GM21423 (cell line): ENCODE measurements around the gene HDLBP.

ENCODE experiments used
- ATAC-seq: cut with Tn5 transposase; IDR thresholded peaks from one replicate; pipeline ENCODE4 v1.9.1; 2021; ENCODE audit warnings: mild to moderate bottlenecking, moderate library complexity; ENCODE audit not compliant: unreplicated experiment

HDLBP gene

DNA sequence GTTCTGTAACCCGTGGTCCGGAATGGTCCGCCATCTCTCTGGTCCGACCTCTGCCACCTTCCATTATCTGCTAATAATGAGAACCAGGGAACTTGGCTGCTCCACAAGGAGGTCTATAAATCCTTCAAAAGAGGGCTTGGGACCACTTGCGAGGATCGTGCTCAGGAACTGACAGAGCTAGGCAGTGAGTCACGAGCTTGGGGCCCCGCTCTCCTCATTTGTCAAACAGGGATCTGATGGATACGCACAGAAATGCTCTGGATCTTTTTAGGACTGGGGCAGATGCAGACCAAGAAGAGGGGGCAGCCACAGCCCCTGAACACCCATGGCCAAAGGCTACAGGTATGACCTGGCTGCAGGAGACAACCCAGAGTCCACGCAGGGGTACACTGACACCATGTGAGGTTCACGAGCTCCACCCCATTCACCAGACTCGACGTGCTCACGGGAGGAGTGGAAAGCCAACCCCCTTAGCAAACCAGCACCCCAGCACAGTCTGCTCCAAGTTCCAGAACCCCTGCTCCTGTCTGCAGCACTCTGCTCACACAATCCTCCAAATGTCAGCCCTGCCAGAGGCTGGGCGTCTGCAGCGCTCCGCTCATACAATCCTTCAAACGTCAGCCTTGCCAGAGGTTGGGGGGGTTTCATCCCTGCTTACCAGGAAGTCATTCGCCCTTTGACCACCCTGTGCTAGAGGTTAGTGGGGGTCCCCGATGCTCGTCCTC, 81.2 kb downstream of the HDLBP start:
- ATAC-seq, result no peak

DNA sequence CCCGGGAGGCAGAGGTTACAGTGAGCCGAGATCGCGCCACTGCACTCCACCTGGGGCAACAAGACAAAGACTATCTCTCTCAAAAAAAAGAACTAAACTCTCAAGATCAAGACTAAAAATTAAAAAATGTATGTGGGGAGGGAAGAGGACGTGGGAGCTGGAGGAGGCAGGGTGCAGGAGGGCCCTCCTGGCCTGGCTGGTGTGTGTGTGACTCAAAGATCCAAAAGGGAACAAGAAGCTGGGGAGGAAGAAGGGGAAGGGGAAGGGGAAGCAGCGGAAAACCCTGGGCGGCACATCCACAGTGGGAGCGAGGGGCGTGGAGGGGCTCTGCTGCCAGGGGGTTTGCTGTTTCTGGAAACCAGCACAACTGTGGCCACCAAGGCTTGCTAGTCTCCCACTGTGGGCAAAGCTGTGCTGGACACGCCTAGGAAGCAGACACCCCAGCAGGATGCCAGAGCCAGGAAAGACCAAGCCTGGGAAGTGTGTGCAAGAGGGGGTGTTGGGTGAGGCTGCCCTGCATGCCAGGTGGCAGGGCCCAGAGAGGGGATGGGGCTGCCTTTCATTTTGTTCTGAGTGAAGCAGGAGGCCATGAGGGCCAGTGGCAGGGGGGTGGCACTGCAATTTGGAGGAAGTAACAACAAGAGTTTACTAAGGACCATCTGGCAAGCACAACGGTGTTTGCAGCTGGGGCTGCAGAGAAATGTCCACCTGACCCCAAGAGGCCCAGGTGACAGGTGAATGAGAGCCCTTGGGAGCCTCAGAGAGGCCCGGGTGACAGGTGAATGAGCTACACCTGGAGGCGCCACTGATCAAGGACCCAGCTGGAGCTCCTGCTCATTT, 82.5 kb downstream of the HDLBP start:
- no peak for ATAC-seq

DNA sequence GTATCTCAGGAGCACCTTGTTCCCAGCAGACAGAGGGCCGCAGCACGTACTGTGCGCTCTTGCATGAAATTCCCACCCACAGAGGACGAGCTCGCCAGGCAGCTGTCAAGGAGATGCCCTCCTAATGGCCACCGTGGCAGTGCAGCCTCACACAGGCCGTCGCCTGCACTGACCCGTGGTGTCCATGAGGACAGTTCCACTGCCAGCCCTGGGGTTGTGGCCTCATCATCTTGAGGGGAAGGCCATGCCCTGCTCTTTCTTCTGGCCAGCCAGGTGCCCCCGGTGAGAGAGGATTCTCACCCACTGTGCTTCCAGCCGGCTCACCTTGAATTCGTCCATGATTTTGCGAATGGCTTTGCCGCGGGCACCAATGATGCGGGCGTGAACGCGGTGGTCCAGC, 85.0 kb downstream of the HDLBP start:
- no peak for ATAC-seq

DNA sequence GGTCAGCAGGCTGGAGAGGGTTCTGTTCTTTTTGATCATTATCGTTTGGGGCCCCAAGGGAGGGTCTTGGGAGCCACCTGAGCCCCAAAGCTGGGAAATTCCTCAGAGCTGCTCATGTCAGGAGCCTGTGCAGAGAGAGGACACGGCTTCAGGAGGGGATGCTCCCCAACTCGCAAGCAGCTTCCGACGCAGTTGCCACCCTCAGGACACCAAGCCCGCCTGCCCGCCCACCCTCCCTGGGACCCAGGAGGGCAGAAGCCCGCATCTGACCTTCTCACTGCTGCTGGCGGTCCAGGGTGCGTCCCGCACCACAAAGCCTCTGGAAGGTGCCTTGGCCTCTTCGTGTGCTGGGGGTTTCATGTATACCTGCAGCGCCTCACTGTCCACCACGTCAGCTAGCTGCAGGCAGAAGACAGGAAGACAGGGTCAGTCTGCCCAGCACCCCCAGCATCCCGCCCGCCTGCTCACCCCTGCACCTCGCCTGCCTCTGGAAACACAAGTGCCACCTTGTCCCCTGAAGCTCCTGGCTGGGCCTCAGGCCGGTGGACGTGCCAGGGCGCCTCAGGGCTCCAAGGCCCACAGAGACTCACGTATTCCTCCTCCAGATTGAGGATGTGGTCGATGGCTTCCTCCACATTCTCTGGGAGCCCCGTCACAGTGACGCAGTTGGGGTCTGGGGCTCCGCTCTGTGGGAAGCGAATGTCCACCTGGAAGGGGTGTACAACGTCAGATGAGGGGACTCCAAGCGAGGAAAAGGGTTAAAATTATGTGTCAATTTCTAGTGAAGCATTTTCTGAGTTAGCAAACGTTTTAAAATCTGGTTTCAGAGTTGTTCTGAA, 85.7 kb downstream of the HDLBP start:
- no peak for ATAC-seq

DNA sequence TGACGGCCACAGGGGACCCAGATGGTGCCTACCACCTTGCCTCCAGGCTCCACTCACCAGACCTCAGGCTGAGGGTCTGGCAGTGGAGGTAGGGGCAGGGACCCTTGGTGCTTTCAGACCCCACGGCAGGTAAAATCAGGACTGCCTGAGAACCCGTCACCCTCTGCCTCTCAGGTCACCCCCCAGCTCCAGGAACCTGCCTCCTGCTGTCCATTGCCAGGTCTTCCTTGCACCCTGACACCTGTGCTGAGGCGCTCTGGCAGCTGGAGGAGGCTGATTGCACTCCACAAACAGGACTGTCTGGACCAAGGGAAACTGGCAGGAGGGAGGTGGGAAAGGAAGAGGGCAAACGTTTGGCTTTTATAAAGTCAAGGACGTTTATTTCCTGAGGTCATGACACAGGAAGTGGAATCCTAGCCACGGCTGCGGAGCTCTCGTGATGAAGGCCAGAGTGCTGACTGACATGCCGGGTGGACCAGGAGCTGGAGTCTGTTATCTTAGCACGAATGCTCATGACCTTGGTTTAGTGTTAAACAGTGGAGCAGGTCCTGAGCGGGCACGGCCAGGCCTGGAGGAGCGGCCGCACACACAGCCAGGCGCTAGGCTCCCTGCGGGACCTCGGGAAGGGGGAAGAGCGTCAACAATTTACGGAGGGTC, 86.5 kb downstream of the HDLBP start:
- no peak for ATAC-seq

DNA sequence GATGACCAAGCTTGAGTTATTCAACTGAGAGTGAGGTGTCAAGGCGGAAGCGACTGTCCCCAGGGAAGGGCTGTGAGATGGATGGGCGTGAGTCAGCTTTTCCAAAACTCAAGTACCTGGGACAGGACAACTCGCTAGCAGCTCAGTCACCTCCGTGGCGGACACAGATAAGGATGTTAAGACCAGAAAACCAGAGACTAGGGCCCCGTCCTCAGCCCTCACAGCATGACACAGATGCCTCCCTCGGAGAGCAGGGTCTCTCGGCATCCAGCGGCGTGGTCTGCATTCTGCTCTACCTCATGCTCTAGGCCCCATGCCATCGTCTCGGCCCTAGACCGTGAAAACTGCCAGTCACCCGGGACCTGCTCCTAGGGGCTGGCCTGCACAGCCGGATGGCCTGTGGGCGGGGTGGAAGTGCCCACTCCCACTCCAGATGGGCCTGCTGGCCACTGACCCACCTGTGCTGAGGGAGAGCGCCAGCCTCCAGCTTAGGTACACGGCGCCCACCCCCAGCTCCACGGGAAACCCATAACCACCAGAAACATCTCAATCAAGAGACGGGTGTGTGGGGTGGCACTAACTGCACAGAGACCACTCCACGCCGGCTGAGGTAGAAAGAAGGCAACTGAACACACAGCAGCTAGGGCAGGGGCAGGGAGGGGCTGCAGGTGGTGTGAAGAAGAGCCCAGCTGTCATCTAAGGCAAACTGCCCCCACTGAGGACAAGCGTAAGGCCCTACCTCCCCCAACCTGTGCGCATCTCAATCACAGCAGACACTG, 87.2 kb downstream of the HDLBP start:
- ATAC-seq, result no peak

DNA sequence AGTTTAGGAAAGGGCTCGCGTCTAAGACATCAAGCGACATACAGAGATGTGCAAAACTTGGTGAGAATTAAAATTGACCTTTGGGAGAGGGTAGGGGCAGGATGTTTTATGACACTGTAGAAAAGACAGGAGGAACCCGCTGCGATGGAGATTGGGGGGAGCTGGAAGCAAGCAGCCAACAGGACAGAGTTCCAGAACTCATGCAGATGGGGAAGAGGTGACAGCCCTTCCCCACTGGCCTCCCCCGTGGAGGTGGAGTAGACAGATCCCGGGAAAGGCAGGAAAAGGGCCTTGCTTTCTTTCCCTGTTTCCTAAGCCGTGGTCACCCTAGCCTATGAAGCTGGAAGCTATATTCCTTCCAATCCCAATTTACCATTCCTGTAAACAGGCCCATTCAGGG, 87.9 kb downstream of the HDLBP start:
- ATAC-seq, result no peak

DNA sequence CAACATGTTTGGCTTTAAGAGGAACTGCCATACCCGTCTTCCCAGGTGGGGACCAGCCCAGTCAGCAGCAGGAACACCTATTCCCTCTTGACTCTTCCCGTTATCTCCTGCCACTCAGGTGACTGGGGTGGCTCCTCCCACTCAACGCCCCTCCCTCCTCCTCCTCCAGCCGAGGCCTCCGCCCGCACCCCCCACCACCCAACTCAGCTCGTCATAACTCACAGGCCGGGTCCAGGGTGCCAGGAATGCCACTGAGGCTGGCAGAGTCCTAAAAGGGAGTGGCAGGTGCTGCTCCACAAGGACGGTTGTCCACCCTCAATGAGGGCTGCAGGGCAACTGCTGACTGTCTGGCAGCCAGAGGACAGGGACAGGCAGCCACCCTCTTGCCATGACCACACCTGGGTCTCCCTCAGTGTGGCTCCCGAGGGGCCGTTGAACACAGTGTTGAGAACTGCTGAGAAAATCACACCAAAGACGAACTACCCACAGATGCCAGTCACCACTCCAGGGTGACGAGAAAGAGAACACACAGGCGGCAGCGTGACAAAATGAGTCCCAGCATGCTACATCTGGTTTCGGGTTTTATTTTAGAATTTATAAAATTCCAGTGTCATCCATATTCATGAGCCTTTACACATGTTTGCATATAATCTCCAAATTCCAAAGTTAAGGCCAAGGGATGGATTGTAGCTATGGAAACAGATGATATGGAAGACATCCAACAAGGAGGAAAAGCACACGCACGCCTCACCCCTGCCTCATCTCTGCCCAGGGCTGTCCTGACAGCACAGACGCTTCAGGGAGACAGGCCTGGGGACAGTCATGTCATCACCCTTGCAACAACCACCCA, 88.5 kb downstream of the HDLBP start:
- ATAC-seq, result no peak

DNA sequence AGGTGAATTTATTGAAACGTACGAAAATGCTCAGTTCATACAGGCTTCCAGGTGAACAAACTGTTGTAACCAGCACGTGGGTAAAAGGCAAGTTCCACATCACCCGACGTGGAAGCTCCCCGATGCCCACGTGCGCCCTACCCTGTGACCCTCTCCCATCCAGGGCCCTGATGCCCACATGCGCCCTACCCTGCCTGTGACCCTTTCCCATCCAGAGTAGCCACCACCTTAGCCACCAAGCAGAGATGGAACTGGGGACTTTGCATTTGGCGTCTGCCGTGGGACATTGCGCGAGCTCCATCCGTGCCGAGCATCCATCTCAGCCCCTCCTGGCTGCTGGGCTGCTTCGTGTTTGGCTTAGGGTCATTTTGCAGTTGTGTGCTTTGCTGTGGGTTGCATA, 89.5 kb downstream of the HDLBP start:
- no peak for ATAC-seq

DNA sequence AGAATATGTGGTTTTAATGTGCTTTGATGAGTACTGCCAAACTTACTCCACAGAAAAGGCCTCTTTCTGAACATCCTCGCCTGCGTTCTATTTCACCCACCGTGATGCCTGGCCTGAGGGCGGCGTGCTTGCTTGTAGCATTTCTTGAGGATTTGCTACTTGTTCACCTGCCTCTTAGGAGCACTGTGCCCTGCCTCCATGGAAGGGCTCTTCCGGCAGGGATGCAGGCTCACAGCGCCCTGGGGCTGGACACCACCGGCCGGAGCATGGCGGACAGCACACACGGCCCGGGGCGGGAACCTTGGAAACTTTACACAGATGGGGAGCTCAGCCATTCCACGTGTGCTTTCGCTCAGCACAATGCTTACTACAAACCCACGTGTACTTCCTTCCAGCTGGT, 89.9 kb downstream of the HDLBP start:
- ATAC-seq, result no peak

DNA sequence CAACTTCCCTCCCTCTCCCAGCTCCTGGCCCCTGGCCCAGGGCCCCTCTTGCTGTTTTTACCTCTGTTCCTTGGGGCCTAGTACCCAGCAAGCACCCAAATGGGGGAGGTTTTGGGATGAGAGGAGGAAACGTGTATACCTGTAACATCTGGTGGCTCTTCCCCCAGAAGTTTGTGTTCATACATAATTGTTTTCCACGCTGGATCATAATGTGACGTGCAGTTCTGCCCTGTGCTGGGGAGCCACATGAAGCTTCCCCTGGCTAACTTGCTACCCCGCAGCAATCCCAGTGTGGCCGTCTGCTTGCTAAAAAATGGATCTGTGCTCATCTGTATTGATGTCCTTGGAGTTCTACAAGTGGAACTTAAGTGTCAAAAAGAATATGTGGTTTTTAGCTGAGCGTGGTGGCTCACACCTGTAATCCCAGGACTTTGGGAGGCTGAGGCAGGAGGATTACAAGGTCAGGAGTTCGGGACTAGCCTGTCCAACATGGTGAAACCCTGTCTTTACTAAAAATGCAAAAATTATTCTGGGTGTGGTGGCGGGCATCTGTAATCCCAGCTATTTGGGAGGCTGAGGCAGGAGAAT, 90.5 kb downstream of the HDLBP start:
- ATAC-seq, result no peak

DNA sequence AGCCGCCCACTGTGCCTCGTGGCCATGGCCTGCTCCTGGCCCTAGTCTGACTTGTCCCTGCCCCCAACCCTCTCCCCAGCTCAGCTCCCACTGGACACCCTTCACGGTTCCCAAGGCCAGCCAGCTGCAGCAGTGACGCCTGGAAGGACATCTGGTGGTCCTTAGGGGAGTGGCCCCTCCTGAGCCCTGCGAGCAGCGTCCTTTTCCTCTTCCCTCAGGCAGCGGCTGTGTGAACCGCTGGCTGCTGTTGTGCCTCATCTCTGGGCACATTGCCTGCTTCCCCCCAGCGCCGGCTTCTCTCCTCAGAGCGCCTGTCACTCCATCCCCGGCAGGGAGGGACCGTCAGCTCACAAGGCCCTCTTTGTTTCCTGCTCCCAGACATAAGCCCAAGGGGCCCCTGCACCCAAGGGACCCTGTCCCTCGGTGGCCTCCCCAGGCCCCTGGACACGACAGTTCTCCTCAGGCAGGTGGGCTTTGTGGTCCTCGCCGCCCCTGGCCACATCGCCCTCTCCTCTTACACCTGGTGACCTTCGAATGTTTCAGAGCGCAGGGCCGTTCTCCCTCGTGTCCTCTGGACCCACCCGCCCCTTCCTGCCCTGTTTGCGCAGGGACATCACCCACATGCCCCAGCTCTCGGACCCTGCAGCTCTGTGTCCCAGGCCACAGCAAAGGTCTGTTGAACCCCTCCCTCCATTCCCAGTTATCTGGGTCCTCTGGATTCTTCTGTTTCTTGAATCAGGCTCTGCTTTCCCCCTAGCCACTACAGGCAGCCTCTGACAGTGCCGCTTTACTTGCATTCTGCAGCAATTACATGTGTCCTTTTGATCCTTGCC, 91.2 kb downstream of the HDLBP start:
- no peak for ATAC-seq

DNA sequence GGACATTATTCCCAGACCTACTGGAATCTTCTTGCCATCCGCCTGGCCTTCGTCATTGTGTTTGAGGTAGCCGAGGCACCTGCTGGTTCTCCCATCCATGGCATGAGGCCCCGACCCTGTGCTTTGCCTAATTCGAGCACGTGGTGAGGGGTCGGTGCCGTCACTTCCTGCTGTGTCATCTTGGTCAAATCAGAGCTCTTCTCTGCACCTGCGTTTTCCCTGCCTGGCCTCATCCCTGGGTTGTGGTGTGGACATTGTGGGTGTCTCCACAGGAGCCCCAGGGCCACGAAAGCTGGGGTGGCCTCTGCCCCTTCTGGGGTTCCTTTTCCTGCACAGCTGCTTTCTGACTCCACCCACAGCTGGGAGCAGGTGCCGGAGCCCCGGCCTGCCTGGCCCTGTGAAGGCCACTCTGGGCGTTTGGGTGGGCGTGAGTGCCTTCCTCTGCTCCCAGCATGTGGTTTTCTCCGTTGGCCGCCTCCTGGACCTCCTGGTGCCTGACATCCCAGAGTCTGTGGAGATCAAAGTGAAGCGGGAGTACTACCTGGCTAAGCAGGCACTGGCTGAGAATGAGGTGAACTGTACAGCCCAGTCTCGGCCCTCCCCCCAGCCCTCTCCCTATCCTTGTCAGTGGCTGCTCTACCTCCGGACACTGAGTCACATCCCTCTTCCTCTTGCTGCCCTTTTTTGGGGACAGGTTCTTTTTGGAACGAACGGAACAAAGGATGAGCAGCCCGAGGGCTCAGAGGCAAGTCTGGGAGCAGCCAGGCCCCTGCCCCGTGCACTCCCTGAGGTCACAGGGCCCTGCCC, 92.1 kb downstream of the HDLBP start:
- no peak for ATAC-seq

DNA sequence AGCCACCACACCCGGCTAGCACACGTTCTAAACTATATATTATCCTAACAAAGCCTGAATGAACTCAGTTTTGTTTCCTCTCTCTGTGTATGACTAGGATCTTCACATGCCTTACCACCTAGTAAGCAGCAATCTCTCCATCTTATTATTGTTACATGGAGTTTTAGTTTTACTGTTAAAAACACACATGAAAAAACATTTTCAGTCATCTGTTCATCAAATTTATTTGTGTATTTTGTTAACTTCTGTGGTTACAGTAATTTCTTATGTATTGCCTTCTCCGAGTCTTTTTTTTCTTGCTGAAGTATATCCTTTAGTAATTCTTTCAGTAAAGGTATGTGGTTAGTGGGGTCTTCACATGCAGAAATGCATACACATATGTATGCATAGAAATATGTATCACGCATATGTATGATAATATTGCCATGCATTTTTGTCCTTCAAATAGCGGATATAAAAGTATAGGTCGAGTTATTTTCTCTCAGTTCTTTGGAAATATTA, 95.6 kb downstream of the HDLBP start:
- ATAC-seq, result no peak

DNA sequence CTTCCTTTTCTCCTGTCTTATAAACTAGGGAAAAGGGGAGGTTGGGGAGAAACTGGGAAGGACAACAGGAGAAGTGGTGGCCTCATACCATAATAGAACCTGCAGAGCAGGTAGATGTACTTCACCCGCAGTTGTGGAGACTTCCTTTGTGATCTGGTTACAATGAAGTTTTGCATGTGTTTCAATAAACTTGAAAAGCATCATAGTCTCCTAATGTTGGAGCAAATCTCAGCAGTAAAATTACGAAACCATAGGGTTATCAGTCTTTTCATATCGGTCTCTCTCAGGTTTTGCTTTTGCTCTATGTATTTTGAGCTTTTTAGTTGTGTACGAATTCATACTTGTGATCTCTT, 96.5 kb downstream of the HDLBP start:
- no peak for ATAC-seq

DNA sequence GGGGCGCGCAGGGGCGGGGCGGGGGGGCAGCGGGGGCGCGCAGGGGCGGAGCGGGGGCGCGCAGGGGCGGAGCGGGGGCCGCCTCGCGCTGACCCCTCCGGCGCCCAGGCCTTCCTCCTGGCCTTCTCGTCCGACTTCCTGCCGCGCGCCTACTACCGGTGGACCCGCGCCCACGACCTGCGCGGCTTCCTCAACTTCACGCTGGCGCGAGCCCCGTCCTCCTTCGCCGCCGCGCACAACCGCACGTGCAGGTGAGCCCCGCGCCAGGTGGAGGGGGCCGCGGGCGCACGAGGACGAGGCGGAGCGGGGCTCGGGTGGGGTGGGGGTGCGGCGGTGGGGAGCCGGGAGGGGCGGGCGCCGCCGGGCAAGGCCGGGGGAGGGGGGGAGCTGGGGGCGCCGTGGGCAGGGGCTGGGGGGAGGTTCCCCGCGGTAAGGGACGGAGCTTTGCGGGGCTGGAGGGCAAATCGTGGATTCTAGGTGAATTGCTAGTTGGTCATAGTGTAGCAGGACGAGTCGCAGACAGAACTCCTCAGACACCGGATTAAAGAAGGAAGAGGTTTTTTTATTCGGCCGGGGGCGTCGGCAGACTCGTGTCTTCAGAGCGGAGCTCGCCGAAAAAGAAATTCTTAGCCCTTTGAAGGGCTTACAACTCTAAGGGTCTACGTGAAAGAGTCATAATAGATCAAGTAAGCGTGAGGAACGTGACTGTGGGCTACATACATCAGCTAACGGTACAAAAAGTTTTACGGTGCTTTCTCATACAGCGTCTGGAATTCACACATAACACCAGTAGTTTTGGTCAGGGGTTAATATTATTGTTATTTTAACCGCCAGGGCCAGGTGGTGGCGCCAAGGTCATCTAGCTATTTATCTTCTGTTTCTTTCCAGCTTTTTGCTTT, 97.1 kb downstream of the HDLBP start:
- no peak for ATAC-seq
